RCC 7860 (cell line): ENCODE results near the gene KDM2B.

Source experiments
- DNase-seq: peaks from one replicate; pipeline ENCODE4 v3.0.0-alpha.2; 2015; ENCODE audit warnings: low spot score
- FAIRE-seq: peaks from 2 replicates; lab custom pipeline; 2012; peaks lifted over from hg19 to GRCh38; lab: Jason Lieb, UNC

KDM2B gene

GRCh38 chr12:121568518-121568917 lies 12.3 kb downstream of the KDM2B start:
- no peak for DNase-seq
- no peak for FAIRE-seq

GRCh38 chr12:121565076-121565475 lies 15.7 kb downstream of the KDM2B start:
- no peak for DNase-seq
- no peak for FAIRE-seq

- FAIRE-seq: no peak
- DNase-seq: no peak
Measured at GRCh38 chr12:121562488-121562887, 18.3 kb downstream of the KDM2B start.

- FAIRE-seq (no peak), DNase-seq (no peak)
Measured at GRCh38 chr12:121561009-121561395, 19.8 kb downstream of the KDM2B start.

GRCh38 chr12:121560392-121561008 lies 20.3 kb downstream of the KDM2B start:
- no peak for DNase-seq
- no peak for FAIRE-seq

- no peak for DNase-seq
- no peak for FAIRE-seq
Measured at GRCh38 chr12:121558956-121559355, 21.9 kb downstream of the KDM2B start.

- DNase-seq (no peak), FAIRE-seq (no peak)
Measured at GRCh38 chr12:121550974-121551634, 29.7 kb downstream of the KDM2B start.

- FAIRE-seq: no peak
Measured at GRCh38 chr12:121549075-121549474, 31.7 kb downstream of the KDM2B start.

GRCh38 chr12:121545480-121545879 lies 35.3 kb downstream of the KDM2B start:
- FAIRE-seq: no peak
- DNase-seq: no peak

More at GRCh38 chr12:121549075-121549474, 31.7 kb downstream of the KDM2B start:
- DNase-seq: no peak

- FAIRE-seq (no peak), DNase-seq (no peak)
Measured at GRCh38 chr12:121543786-121544185, 37.0 kb downstream of the KDM2B start.

- FAIRE-seq (no peak), DNase-seq (no peak)
Measured at GRCh38 chr12:121539908-121540307, 40.9 kb downstream of the KDM2B start.

GRCh38 chr12:121538699-121539061 lies 42.1 kb downstream of the KDM2B start:
- DNase-seq (no peak), FAIRE-seq (no peak)

GRCh38 chr12:121537814-121538698 lies 42.8 kb downstream of the KDM2B start:
- DNase-seq: no peak
- no peak for FAIRE-seq

- DNase-seq (peak; percentile 69), FAIRE-seq (no peak)
Measured at GRCh38 chr12:121536899-121537813, 43.7 kb downstream of the KDM2B start.

GRCh38 chr12:121536054-121536898 lies 44.5 kb downstream of the KDM2B start:
- DNase-seq: no peak
- FAIRE-seq: no peak

- FAIRE-seq (no peak), DNase-seq (no peak)
Measured at GRCh38 chr12:121535150-121536053, 45.4 kb downstream of the KDM2B start.

- no peak for FAIRE-seq
- no peak for DNase-seq
Measured at GRCh38 chr12:121534495-121535148, 46.2 kb downstream of the KDM2B start.

GRCh38 chr12:121533394-121534090 lies 47.3 kb downstream of the KDM2B start:
- DNase-seq (no peak), FAIRE-seq (no peak)
